GM18508 (cell line): ENCODE measurements around the gene AKAP14.
"Not testable (repeated sequence)": the region's sequence is repeated elsewhere in the genome, so short reads cannot be mapped to it uniquely, and the experiment has no call there.

Experiments used
- ATAC-seq: cut with Tn5 transposase; IDR thresholded peaks from one replicate; pipeline ENCODE4 v1.9.1; 2021; ENCODE audit warnings: moderate number of reproducible peaks; ENCODE audit not compliant: insufficient read depth, unreplicated experiment

Gene AKAP14

DNA sequence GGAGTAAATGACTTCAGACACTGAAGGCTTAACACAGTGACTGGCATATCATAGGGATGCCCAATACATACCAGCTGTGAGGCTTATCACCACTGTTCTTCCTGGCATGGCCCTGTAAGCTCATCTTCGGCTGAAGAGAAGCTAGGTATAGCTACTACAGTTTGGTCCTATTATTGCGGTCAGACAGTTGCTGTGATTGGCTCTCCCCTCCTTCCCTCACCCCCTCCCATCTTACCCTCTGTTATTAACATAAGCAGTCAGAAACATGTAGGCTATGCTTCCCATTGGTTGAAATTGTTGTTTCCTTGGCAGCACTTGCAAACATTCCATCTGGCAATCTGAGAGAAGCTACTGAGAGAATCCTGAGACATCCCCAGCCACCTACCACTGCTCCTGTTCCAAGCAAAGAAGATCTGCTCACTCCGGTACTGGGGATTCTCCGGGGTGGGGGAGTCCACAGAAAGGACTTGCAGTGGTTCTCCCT, at the start of gene AKAP14:
TSS of gene AKAP14 (plus strand) at position 51 of the 484 bp plus-strand sequence. CDS start 7,331 bp downstream, outside the sequence.
- ATAC-seq, result no peak

DNA sequence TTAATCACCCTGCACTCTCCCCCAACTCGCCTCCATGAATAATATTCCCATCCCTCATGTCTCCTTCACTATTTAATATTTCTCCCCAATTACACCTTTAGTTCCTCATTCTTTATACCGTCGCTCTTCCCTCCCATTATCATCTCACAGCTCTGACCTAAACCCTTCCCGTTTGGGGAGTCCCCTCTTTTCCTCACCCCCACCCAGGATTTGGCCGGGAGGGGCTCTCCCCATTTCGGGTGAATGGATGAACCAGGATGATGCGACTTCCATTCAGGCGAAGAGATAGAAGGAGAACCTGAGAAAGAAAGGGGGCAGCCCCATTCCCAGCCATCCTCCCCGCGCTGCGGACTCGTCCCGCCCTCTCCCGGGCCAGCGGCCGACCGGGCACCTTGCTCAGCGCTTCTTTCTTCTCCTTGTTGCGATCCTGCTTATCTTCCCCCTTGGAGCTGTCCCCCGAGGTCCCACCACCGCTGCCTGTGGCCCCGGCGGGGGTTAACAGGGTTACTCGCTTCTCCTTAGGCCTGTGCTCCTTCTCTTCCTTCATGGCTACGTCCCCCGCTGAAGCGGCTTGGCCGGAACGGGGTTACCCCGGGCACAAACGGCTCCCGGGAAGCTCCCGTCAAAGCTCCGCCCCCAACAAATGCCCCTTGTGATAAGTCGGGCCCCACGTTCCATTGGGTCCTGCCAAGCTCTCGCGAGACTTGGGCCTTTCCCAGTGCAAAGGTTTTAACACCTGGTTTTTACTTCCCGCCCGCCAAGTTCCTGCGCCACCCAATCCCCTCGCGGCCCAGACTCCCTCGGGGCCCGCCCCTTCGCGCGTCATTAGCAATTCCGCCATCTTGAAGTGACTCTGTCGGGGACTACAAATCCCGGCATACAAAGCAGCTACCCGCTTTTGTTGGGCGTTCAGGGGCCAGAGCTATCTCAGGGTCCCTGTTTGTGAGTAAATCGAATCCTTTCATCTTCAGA, 43.0 kb upstream of the AKAP14 start, which contains the start of gene UPF3B:
TSS of gene UPF3B (minus strand) at position 582 of the 972 bp plus-strand sequence. CDS start at position 547, 35 bp downstream.
- peak; percentile 85 for ATAC-seq

DNA sequence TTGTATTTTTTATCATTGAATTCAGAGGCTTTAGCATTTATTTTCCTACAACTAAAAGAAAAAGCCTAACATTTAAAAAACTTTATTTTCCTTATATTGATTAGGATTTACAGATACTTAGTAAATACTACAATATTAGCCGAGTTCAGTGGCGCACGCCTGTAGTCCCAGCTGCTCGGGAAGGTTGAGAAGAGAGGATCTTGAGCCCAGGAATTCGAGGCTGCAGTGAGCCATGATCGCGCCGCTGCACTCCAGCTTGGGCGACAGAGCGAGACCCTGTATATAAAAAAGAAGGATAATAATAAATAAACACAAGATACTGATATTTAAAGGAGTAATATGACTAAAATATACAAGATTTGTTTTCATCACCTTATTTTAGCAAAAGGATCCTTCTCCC, 42.2 kb upstream of the AKAP14 start:
- ATAC-seq, result no peak

DNA sequence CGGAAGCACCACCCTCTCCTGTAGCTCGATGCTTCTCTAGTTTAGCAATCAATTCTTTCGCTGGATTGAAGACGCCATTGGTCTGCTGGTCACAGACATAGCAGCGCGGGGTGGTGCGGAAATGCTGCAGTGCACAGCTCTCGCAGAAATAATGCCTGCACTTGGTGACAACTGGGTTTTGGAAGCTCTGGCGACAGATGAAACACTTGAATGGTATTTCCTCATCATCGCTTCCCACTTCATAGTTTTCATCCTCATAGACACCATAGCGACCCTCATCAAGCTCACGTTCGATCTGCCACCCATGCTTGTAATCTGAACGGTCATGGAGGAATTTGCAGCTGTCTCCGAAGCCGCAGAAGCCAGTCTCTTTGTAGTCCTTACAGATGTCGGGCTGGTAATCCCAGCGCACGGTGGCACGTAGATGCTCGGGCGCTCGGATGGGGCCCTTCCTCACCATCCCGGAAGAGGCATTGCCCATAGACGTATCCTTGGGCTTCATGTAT, 25.0 kb upstream of the AKAP14 start:
- peak; percentile 11 for ATAC-seq

DNA sequence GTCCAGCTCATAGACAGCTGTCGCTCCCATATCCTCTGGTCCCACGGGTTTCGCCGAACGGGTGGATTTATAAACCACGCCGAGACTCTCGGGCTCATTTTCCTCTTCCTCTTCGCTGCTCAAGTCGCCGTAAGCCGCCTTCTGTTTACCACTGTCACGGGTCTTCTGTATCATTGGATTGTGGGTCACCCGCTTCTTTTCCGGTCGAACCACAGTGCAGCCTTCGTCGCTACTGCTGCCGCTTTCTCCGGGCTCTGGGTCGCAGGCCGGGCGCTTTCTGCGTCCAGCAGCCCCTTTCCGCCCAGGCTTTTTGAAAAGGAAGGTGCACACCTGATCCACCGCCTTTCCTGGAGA, 24.5 kb upstream of the AKAP14 start:
- peak; percentile 21 for ATAC-seq

DNA sequence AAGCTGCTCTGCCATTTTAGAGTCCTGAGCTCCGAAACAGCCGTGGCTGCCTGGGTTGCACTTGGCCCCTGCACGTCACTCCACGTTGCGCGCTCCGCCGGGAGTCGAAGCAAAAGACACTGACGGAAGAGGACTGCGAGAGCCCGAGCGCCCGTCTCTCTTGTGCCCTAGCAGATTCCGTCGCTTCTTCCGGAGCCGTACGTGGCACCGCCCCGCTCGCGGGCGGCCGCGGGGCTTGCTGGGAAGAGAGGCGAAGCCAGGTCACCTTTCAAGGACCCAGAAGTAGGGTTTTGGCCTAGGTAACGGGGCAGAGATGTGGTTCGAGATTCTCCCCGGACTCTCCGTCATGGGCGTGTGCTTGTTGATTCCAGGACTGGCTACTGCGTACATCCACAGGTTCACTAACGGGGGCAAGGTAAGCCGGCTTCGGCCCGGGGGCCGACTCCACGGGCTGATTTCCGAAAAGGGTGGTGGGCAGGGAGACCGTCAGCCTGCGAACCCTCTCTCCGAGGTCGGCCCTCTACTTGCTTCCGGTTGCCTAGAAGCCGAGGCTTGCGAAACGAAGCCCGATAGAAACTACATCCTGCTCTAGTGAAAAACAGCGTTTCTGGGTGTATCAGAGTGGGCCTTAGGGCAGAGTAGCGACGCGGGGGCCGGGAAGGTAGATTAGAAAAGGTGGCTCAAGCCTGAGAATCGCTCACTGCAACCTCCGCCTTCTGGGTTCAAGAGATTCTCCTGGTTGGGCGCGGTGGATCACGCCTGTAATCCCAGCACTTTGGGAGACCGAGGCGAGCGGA, 23.9 kb upstream of the AKAP14 start, which contains the start of the genes NDUFA1 and RNF113A:
TSS of gene NDUFA1 (plus strand) at position 234 of the 797 bp plus-strand sequence. CDS start at position 314, 80 bp downstream.
TSS of gene RNF113A (minus strand) at position 135 of the 797 bp plus-strand sequence. CDS start at position 15, 120 bp downstream.
- peak; percentile 75 for ATAC-seq

DNA sequence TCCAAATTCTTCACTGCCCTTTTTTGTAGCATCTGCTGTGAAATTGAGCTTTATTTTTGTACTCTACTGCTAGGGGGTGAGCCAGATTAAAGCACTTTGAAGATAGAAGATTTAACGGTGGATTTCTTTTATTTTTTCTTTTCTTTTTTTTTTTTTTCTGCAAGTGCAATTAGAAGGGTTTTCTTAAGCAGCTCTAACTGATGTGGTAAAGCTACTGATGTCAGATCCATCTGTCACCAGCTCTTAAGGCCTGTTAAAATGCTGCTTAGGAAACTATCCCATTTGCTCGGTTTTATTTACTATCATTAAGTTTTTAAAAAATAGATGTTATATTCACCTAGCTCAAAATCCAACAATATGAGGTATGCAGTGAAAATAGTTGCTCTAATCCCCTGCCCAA, 17.0 kb upstream of the AKAP14 start:
- ATAC-seq, result no peak

DNA sequence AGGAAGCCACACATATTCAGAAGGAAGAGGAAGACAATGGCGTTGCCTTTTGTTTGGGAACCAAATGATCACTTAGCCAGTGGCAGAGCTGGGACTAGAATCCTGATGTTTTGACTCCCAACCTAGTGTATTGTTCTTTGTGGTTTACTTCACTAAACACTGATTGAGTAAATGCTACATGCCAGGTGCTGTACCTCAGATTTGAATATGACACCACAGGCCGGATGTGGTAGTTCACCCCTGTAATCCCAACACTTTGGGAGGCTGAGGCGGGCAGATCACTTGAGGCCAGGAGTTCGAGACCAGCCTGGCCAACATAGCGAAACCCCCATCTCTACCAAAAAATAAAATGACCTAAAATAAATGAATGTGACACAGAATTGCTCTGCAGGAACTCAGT, 15.6 kb upstream of the AKAP14 start:
- no peak for ATAC-seq

DNA sequence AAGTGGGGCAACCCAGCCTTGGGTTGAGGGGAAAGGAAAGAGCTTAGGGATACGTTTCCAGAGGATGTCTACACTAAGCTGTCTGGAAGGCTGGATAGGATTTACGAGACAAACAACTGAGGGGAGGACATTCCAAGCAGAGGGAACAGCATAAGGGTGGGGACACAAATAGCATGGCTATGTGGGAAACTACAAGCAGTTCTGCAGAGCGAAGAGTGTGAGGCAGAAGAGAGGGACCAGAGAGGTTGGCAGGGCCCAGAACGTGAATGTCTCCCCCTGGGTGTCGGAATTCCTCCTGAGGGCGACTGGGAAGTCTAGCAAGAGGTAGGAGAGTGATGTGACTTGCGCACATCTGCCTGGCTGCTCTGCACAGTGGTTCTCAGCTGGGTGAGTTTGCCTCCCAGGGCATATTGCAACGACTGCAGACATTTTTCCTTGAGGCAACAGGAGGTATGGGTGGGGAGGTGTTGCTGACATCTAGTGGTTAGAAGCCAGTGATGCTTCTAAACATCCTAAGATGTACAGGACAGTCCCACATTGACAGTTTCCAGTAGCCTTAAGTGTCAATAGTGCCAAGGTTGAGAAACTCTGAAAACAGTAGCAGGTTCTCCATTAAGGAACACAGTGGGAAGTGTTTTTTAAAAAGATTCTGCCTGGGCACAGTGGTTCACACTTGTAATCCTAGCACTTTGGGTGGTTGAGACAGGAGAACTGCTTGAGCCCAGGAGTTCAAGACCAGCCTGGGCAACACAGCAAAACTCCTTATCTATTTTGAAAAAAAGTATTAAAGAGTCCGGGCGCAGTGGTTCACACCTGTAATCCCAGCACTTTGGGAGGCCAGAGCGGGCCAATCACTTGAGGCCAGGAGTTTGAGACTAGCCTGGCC, 14.9 kb upstream of the AKAP14 start:
- peak; percentile 56 for ATAC-seq

DNA sequence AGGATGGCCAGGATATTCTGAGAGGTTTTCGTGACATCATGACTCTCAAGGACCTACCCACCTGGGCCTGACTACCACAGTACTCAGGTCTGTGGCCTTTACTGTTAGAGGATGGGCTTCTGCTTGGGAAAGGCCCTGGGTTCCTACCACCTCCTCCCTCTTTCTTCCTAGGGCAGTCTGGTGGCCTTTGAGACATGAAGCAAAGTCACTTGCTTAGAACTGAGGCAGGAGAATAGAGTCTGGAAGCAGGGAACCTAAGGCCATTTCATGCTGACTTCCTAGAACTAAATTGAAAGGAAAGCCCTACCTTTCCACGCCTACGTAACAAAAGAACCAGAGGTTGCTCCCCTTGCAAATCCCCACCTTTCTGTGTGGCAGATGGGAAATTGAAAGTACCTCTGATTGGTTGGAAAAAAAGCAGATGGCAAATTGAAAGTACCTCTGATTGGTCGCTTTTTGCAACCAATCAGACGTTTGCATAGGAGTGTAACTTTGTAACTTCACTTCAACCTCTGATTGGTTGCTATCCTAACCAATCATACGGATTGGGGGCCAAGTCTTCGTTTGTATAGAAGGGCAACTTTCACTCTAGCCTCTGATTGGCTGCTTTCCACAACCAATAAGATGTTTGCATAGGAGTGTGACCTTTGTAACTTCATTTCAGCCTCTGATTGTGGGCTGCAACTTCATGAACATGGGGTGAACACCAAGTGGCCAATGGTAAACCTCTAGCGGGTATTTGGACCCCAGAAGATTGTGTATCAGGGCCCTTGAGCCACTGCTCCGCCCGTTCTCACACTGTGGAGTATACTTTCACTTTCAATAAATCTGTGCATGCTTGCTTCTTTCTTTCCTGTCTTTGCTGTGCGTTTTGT, 9.9 kb upstream of the AKAP14 start:
- ATAC-seq, result no peak

DNA sequence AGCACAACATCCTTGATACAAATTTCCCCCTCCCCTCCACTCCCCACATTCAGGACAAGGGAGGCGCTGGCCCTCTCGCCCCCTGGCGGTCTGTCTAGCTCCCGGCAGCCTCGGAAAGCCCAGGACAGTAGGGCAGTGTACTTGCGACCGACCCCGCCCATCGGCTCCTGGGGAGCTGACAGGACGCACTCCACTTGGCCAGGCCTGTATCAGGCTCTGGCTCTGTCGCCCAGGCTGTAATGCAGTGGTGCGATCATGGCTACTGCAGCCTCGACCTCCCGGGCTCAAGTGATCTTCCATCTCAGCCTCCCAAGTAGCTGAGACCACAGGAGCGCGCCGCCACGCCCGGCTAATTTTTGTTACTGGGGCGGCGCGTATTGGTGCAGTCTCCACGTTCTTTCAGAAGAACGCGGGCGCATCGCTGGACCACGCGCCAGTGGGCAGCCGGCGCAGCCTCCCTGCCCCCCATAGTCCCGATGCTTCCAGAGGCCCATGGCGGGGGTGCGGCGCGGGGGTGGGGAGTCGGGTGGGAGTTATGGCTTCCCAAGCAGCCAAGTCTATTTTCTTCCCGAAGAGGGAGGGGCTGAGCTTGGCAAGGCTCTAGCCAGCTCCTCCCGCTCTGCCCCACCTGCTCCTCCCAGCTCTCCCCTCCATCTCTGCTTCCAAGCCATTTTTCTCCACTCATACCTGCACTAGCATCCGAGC, 7.8 kb upstream of the AKAP14 start:
- ATAC-seq, result no peak

DNA sequence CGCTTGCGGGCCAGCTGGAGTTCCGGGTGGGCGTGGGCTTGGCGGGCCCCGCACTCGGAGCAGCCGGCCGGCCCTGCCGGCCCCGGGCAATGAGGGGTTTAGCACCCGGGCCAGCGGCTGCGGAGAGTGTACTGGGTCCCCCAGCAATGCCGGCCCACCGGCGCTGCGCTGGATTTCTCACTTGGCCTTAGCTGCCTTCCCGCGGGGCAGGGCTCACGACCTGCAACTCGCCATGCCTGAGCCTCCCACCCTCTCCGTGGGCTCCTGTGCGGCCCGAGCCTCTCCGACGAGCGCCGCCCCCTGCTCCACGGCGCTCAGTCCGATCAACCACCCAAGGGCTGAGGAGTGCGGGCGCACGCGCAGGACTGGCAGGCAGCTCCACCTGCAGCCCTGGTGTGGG, 5.1 kb upstream of the AKAP14 start:
- not testable (repeated sequence) for ATAC-seq

DNA sequence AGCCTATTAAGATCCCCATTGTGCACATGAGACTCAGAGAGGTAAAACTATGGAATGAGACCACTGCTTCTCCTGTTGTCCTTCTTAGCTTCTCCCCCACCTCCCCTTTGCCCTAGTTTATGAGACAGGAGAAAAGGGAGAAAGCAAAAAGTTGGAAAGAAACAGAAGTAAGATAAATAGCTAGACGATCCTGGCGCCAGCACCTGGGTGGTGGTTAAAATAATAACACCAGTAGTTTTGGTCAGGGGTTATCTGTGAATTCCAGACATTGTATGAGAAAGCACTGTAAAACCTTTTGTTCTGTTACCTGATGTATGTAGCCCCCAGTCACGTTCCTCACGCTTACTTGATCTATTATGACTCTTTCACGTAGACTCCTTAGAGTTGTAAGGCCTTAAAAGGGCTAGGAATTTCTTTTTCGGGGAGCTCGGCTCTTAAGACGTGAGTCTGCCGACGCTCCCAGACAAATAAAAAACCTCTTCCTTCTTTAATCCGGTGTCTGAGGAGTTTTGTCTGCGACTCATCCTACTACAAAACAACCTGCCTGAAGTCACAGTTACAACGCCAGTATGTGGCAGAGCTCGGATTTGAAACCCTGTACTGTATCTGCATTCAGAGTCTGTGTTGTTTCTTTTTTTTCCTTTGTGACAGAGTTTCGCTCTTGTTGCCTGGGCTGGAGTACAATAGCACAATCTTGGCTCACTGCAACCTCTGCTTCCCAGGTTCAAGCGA, 3.6 kb upstream of the AKAP14 start:
- ATAC-seq, result not testable (repeated sequence)

DNA sequence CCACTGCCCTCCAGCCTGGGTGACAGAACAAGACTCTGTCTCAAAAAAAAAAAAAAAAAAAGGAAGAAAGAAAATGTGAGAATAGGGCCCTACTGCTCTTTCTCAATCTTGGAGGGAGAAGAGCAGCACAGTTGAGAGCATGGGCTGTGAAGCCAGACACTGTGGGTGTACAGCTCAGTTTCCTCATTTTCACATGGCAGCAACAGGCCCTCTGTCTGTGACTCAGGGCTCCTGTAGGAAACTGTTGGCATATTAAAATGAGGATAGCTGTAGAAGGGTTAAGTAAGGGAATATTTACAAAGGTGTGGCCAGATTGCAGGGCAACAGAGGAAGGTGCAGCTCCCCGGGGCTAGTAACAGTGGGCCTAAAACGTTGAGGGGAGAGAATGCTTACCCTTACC, 3.4 kb downstream of the AKAP14 start:
- ATAC-seq, result no peak

DNA sequence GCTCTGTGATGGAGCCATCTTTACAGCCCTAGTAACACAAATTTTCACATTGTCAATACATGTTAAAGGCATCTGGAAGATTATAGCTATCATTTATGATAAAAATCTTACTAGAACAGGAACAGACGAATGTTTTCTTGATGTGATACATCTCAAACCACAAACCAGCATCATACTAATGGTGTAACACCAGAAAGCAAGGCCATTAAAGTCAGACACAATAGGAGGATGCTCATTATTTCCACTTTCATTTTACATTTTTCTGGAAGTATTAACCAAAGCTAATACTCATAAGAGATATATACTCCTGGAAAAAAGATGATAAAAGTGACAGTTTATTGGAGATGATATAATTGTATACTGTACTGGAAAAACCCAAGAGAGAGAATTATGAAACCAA, 5.3 kb downstream of the AKAP14 start:
- ATAC-seq, result no peak

DNA sequence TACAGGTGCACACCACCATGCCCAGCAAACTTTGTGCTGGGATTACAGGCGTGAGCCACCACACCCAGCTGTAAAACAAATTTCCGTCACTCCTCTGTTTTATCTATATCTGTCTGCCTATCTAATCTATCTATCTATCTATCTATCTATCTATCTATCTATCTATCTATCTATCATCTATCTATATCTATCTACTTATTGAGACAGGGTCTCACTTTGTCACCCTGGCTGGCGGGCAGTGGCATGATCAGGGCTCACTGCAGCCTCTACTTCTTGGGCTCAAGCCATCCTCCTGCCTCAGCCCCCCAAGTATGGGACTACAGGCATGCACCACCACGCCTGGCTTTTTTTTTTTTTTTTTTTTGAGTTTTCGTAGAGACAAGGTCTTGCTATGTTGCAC, 20.6 kb downstream of the AKAP14 start:
- no peak for ATAC-seq

DNA sequence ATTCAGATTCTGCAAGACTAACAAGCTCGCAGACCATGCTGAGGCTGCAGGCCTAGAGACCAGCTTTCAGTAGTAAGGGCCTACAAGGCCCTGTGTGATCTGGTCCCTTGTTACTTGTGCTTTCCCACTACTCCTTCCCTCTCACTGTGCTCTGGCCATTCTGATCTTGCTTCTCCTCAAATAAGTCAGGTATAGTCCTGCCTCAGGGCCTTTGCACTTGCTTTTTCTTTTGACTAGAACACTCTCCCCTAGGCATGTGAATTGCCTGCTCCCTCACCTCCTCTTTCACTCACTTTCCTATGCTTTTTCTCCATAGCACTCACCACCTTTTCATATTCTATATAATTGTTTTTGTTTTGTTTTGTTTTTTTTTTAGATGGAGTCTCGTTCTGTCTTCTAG, 22.2 kb downstream of the AKAP14 start:
- ATAC-seq, result no peak
